ENCODE results near the gene KMT2C.
"Not testable (repeated sequence)": the region's sequence is repeated elsewhere in the genome, so short reads cannot be mapped to it uniquely, and the experiment has no call there.

KMT2C gene

GRCh38 chr7:152435384-152436110, at the start of gene KMT2C:
KMT2C (minus strand) TSS chr7:152436003; CDS start chr7:152435786, 217 bp downstream.
- FAIRE-seq = no peak

DNA sequence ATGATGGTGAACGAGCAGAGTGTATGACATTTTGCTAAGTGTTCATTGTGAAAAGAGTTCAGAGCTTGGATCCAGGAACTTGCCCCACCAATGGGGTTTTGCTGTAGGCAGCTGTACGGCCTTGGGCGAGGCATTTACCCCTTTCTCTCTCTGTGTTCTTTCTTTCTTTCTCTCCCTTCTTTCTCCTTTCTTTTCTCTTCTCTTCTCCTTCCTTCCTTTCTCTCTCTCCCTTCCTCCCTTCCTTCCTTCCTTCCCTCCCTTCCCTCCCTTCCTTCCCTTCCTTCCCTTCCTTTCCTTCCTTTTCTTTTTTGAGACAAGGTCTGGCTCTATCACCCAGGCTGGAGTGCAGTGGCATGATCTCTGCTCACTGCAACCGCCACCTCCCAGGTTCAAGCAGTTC, 45.3 kb upstream of the KMT2C start:
- no peak for DNase-seq (ENCODE audit: low spot score)

More at GRCh38 chr7:152435384-152436110, at the start of gene KMT2C:
- DNase-seq (ENCODE audit: low spot score) = peak; percentile 44

DNA sequence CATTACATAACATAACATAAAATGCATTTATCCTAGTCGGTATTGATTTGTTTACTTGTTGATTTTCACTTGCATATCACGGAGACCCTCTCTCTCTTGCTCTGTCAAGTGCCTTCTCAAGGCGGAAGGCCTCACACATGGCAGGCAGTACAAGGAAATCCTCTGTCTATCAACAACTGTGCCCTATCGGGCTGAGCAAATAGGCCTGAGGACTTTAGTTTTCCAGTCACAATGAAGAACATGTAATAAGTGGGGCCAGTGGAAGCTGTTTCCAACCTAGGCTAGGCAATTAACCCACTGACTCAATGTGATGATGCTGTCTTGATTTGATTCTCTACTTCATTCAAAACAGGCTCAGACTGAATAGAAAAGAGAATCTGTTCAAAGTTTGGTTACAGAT, 44.9 kb upstream of the KMT2C start:
- no peak for FAIRE-seq

More for the DNA sequence above, 45.3 kb upstream of the KMT2C start:
- FAIRE-seq = no peak

GRCh38 chr7:152479595-152479994, 43.8 kb upstream of the KMT2C start:
- DNase-seq (ENCODE audit: low spot score) = no peak
- no peak for FAIRE-seq

More for the DNA sequence above, 44.9 kb upstream of the KMT2C start:
- no peak for DNase-seq (ENCODE audit: low spot score)

DNA sequence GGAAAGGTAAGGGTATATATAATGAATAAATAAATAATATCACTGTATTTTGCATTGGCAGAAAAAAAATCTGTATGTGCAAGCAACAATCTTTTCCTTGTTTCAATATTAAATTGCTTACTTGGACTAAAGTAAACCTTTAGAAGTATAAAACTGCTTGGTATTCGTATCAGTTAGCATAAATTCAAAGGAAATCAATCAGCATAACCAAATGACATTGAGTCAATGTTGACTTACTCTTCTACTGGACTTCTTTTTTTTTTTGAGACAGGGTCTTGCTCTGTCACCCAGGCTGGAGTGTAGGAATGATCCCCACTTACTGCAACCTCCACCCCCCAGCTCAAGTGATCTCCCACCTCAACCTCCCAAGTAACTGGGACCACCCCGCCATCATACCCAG, 42.3 kb upstream of the KMT2C start:
- DNase-seq (ENCODE audit: low spot score) = no peak
- no peak for FAIRE-seq

GRCh38 chr7:152477079-152477478, 41.3 kb upstream of the KMT2C start:
- FAIRE-seq (no peak), DNase-seq (ENCODE audit: low spot score) (no peak)

DNA sequence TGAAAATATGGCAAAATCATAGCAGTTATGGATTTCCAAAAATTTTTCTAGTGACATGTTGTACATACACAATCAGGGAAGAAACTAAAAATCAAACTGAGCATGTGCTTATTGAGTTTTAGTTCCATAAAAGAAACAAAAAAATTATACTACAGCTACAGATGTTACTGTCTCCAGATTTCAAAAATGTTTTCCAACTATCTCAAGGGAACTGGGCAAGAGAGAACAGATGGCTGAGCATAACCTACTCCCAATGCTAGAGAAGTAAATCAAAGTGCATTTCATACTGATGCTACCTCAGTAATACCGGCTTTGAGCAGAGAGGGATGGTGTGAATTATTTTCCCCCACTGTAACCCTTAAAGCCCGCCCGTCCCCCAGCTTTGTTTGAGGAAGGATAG, 40.7 kb upstream of the KMT2C start:
- DNase-seq (ENCODE audit: low spot score) (no peak), FAIRE-seq (no peak)

- FAIRE-seq; DNase-seq (ENCODE audit: low spot score): not testable (repeated sequence)
Observed at GRCh38 chr7:152471023-152471620, 35.3 kb upstream of the KMT2C start.

- DNase-seq (ENCODE audit: low spot score); FAIRE-seq: not testable (repeated sequence)
Observed at GRCh38 chr7:152470251-152471022, 34.6 kb upstream of the KMT2C start.

- FAIRE-seq; DNase-seq (ENCODE audit: low spot score): not testable (repeated sequence)
Observed at GRCh38 chr7:152469576-152469975, 33.8 kb upstream of the KMT2C start.

- DNase-seq (ENCODE audit: low spot score) (no peak), FAIRE-seq (no peak)
Observed at GRCh38 chr7:152467225-152467624, 31.4 kb upstream of the KMT2C start.

- no peak for DNase-seq (ENCODE audit: low spot score)
Observed at GRCh38 chr7:152465119-152465387, 29.2 kb upstream of the KMT2C start.

DNA sequence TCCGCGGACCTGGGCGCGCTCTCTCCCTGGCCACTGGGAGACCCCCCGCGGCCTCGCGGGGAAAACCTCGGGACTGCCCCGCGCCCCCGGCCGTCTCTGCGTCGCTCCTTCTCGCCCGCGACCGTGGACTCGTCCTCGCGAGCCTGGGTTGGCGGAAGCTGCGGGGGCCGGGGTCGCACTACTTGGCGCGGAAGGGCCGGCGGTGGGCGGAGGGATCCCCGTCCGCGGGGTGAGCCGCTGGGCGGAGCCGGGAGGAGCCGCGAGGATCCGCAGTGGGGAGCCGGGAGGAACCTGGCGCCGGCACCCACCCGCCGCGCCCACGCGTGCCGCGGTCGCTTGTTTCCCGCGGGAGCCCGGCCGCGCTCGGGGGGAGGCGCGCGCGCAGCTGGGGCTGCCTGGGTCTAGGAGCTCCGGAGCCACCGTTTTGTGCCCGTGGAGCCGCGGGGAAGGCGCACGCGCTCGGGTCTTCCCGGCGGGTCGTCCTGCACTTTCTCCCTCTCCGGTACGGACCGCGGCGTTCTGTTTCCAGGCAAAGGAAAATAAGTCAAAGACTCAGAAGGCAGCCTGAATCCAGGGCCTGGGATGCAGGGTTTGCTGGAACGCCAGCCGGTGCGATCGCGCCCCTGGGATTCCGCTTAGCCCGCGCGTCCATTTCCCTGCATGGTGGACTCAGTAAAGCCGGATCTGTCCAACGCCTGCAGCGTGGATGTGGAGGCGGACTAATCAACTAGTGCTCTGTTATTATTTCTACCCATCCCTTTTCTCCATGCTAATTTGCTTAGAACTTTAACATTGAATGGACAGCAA, 28.7 kb upstream of the KMT2C start:
- DNase-seq (ENCODE audit: low spot score) (peak; percentile 55), FAIRE-seq (no peak)

More at GRCh38 chr7:152465119-152465387, 29.2 kb upstream of the KMT2C start:
- FAIRE-seq = no peak

GRCh38 chr7:152463709-152464311, 28.0 kb upstream of the KMT2C start:
- peak; percentile 67 for FAIRE-seq

DNA sequence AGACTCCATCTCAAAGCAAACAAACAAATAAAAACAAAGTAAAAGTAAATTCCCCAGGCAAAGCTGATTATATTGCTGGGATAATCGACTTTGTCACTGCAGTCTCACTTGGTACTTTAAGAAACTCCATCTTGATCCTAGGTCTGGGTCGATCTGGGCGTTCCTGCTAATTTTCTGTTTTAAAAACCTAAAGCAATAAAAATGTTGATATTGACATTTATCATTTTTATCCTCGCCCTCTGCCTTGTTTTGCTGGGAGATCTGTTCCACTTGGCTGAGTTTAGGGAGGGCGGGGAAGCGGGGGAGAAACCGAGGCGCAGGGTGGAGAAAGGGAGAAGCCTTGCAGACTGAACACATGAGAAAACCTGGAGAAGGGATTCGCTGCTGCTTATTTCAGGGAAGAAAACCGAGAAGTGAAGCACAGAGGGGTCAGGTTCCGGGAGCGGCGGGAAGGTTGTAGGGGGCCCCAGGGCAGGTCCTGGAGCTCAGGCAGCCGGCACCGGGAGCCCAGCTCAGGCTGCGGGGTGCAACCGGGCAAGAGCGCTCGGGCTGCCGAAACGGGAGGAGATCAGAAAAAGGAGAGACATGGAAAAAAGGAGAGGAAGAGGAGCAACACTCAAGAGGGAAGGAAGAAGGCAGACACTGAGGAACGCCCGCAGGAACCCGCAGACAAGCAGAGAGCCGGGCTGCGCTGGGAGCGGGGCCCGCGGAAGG, 27.3 kb upstream of the KMT2C start:
- peak; percentile 24 for DNase-seq (ENCODE audit: low spot score)
- FAIRE-seq = no peak

More at GRCh38 chr7:152463709-152464311, 28.0 kb upstream of the KMT2C start:
- peak; percentile 99 for DNase-seq (ENCODE audit: low spot score)

DNA sequence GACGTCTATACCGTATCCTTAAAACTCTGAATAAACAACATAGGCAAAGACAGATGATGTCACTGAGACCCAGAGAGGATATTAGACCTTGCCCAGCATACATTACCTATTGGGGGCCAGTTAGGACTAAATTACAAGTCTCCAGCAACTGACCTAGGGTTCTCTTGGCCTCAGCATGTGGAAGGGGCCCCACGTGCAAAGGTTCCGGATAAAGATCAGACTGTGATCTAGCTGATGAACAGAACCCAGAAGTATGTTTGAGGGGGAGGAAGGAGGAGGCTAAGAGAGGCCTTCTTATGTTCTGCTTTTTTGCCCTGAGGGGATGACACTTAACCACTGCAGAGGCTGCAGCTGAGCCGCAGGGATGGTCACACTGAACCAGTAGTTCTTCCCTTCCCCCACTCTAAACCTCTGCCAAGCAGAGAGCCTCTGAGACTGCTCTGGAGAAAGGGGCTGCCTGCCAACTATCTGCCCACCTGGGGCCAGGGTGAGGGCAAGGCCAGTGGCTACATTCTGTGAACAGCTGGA, 24.0 kb upstream of the KMT2C start:
- DNase-seq (ENCODE audit: low spot score) (no peak), FAIRE-seq (no peak)

- FAIRE-seq = no peak
- DNase-seq (ENCODE audit: low spot score) = no peak
Observed at GRCh38 chr7:152451356-152451755, 15.6 kb upstream of the KMT2C start.

GRCh38 chr7:152445386-152446008, 9.7 kb upstream of the KMT2C start:
- FAIRE-seq; DNase-seq (ENCODE audit: low spot score): not testable (repeated sequence)

GRCh38 chr7:152443586-152443985, 7.8 kb upstream of the KMT2C start:
- DNase-seq (ENCODE audit: low spot score) (no peak), FAIRE-seq (no peak)

Measured in RCC 7860 (cell line).